SK-N-SH (cell line): Measurements from ENCODE around the gene DLG4. TPM values are rescaled to one million over a fixed set of nuclear protein-coding genes. Genes with fewer than 3 reads are reported as not detected.

Experiments
- CTCF ChIA-PET: fragments of 300-600, 350-600 bp; formaldehyde crosslinking; extraction: SDS; loops from one replicate; lab custom pipeline; 2021; lab: Yijun Ruan, JAX
- POLR2A ChIA-PET: fragments of 350-600 bp; sonication (Branson Sonifier 250); formaldehyde crosslinking; extraction: SDS; loops from one replicate; lab custom pipeline; 2020; ENCODE audit warnings: antibody characterized with exemption, inconsistent platforms; lab: Yijun Ruan, JAX
- DNase-seq: peaks from one replicate; pipeline ENCODE4 v3.0.0; 2012
- H2AFZ ChIP-seq: fragments of 200-600 bp; sonication (generic); 2 replicates; pipeline ENCODE4 v1.8.1; 2016; ENCODE audit warnings: antibody characterized with exemption, mild to moderate bottlenecking, low read depth
- H3F3A ChIP-seq: fragments of 200-600 bp; sonication (generic); replicated peaks from 2 replicates; pipeline ENCODE3; 2016; ENCODE audit warnings: antibody characterized with exemption, mild to moderate bottlenecking; ENCODE audit not compliant: insufficient read depth
- H3K27ac ChIP-seq, 2 experiments: fragments of 200-500 bp in 1 of 2; fragments of 200-600 bp in 1 of 2; sonication (Bioruptor generic) in 1 of 2; sonication (generic), shearing (Covaris generic) in 1 of 2; 2 replicates each; pipeline versions ENCODE4 v1.5.1 to v1.6.1; 2014 to 2016; ENCODE audit warnings: low read depth in 2 of 2, inconsistent platforms in 1 of 2, low read length in 1 of 2, mild to moderate bottlenecking in 1 of 2, mixed read lengths in 1 of 2
- H3K27me3 ChIP-seq: fragments of 200-600 bp; sonication (generic), shearing (Covaris generic); 2 replicates; pipeline ENCODE4 v1.6.1; 2016; ENCODE audit warnings: mixed run types; ENCODE audit not compliant: insufficient read depth
- H3K36me3 ChIP-seq, 2 experiments: fragments of 200-500 bp in 1 of 2; fragments of 200-600 bp in 1 of 2; sonication (Bioruptor generic) in 1 of 2; sonication (generic) in 1 of 2; replicated peaks in 1 of 2; 2 replicates each; pipeline versions ENCODE3 to v1.5.1; 2014 to 2016; ENCODE audit warnings: low read length in 1 of 2, mild to moderate bottlenecking in 1 of 2; ENCODE audit not compliant: insufficient read depth in 2 of 2, control insufficient read depth in 1 of 2
- H3K4me1 ChIP-seq, 2 experiments: fragments of 200-500 bp in 1 of 2; fragments of 200-600 bp in 1 of 2; sonication (Bioruptor generic) in 1 of 2; sonication (generic), shearing (Covaris generic) in 1 of 2; 2 replicates each; pipeline versions ENCODE4 v1.5.1 to v1.6.1; 2014 to 2016; ENCODE audit warnings: low read depth in 1 of 2, low read length in 1 of 2, mixed run types in 1 of 2; ENCODE audit not compliant: insufficient read depth in 2 of 2, control insufficient read depth in 1 of 2
- H3K4me2 ChIP-seq: fragments of 200-600 bp; sonication (generic), shearing (Covaris generic); 2 replicates; pipeline ENCODE4 v1.6.1; 2017; ENCODE audit warnings: mixed run types
- H3K4me3 ChIP-seq, 2 experiments: fragments of 200-500 bp in 1 of 2; fragments of 200-600 bp in 1 of 2; sonication (Bioruptor generic) in 1 of 2; sonication (generic), shearing (Covaris generic) in 1 of 2; 2 replicates each; pipeline versions ENCODE4 v1.5.1 to v1.8.1; 2014 to 2016; ENCODE audit warnings: low read depth in 2 of 2, inconsistent platforms in 1 of 2, low read length in 1 of 2, mild to moderate bottlenecking in 1 of 2, mixed read lengths in 1 of 2, moderate library complexity in 1 of 2
- H3K79me2 ChIP-seq: fragments of 200-600 bp; sonication (generic); 2 replicates; pipeline ENCODE4 v1.8.1; 2017; ENCODE audit warnings: mild to moderate bottlenecking; ENCODE audit not compliant: insufficient read depth
- H3K9ac ChIP-seq: fragments of 200-600 bp; sonication (generic); 2 replicates; pipeline ENCODE4 v1.6.1; 2017; ENCODE audit warnings: mixed run types
- H3K9me2 ChIP-seq: fragments of 200-600 bp; sonication (generic); 2 replicates; pipeline ENCODE4 v1.6.1; 2017; ENCODE audit warnings: mixed run types
- H3K9me3 ChIP-seq: fragments of 200-600 bp; sonication (generic); 2 replicates; pipeline ENCODE4 v1.6.1; 2017; ENCODE audit warnings: mixed run types, mild to moderate bottlenecking, moderate library complexity
- H4K20me1 ChIP-seq: fragments of 200-600 bp; sonication (generic); 2 replicates; pipeline ENCODE4 v1.6.1; 2017; ENCODE audit warnings: mild to moderate bottlenecking, mixed run types; ENCODE audit not compliant: insufficient read depth
- ELF1 ChIP-seq: IDR thresholded peaks from 2 replicates; pipeline ENCODE4 v1.4.0; 2012
- EZH2phosphoT487 ChIP-seq: fragments of 200-600 bp; sonication (generic); IDR thresholded peaks from 2 replicates; pipeline ENCODE4 v1.6.1; 2017; ENCODE audit warnings: low read depth, mixed run types, mild to moderate bottlenecking, antibody characterized with exemption, moderate library complexity, borderline replicate concordance
- FOSL2 ChIP-seq: IDR thresholded peaks from 2 replicates; pipeline ENCODE4 v1.4.0; 2012; ENCODE audit warnings: low read depth, mild to moderate bottlenecking, moderate library complexity, borderline replicate concordance
- FOXM1 ChIP-seq: IDR thresholded peaks from 2 replicates; pipeline ENCODE4 v1.4.0; 2012; ENCODE audit warnings: low read depth, mild to moderate bottlenecking
- NFIC ChIP-seq: IDR thresholded peaks from 2 replicates; pipeline ENCODE4 v1.4.0; 2012; ENCODE audit warnings: borderline replicate concordance
- NRF1 ChIP-seq: IDR thresholded peaks from 2 replicates; pipeline ENCODE4 v1.6.1; 2012; ENCODE audit warnings: low read depth, mild to moderate bottlenecking, low read length
- POLR2AphosphoS5 ChIP-seq: IDR thresholded peaks from 2 replicates; pipeline ENCODE4 v1.6.1; 2012; ENCODE audit warnings: low read depth, low read length
- RCOR1 ChIP-seq: fragments of 150-350 bp; IDR thresholded peaks from 2 replicates; pipeline ENCODE4 v1.6.1; 2017; ENCODE audit warnings: antibody characterized with exemption, low read length
- SIN3A ChIP-seq: IDR thresholded peaks from 2 replicates; pipeline ENCODE4 v1.6.1; 2012; ENCODE audit warnings: low read depth, mild to moderate bottlenecking, low read length, moderate library complexity, borderline replicate concordance
- TCF12 ChIP-seq: IDR thresholded peaks from 2 replicates; pipeline ENCODE4 v1.4.0; 2012
- TEAD4 ChIP-seq: IDR thresholded peaks from 2 replicates; pipeline ENCODE4 v1.4.0; 2012; ENCODE audit warnings: mild to moderate bottlenecking, borderline replicate concordance; ENCODE audit not compliant: insufficient read depth
- YY1 ChIP-seq: IDR thresholded peaks from 2 replicates; pipeline ENCODE4 v1.4.0; 2012; ENCODE audit warnings: low read depth, mild to moderate bottlenecking
- ZBTB33 ChIP-seq: IDR thresholded peaks from 2 replicates; pipeline ENCODE4 v1.4.0; 2012; ENCODE audit warnings: low read depth, borderline replicate concordance
- WGBS: methylation state at CpG from one replicate; pipeline ENCODE4 v1.1.6; 2017; ENCODE audit warnings: low lambda C conversion rate; 5-methylcytosine and 5-hydroxymethylcytosine counted together
- polyA plus RNA-seq, 3 experiments: library from polyadenylated mRNA; depleted of rRNA; stranded (reverse); fragments of >200 nt; gene quantifications; 2 replicates each; pipeline ENCODE4 v1.2.3, GENCODE V29; 2012
- TF ChIP-seq, protein P1 (sequence below): IDR thresholded peaks from 2 replicates; pipeline ENCODE4 v1.6.1; 2012; ENCODE audit warnings: mild to moderate bottlenecking, low read depth, low read length, moderate library complexity
- TF ChIP-seq, protein P2 (sequence below): IDR thresholded peaks from 2 replicates; pipeline ENCODE4; 2012

The DLG4 gene
- polyA plus RNA-seq, 1 of the 3 experiments (the other 2 are of a cell fraction): 30.5 TPM

- TF ChIP-seq ZBTB33: no peak
- no peak for TF ChIP-seq POLR2AphosphoS5
Observed at GRCh38 chr17:7139400-7139799, 80.2 kb downstream of the DLG4 start (continued).

GRCh38 chr17:7138800-7139381 is 80.7 kb downstream of the DLG4 start:
- H2AFZ ChIP-seq: no peak overlapping the region
- no peaks in the 10 kb centered on the region for H4K20me1 ChIP-seq
- H3K4me2 ChIP-seq: no peak overlapping the region
- no peaks in the 10 kb centered on the region for H3F3A ChIP-seq
- 8% methylated on average over 7 of the region's 7 CpGs for WGBS
- no peaks in the 10 kb centered on the region for H3K79me2 ChIP-seq
- H3K4me3 ChIP-seq: no peak overlapping the region
- H3K9ac ChIP-seq: no peak overlapping the region
- H3K9me2 ChIP-seq: no peaks in the 10 kb centered on the region
- H3K4me1 ChIP-seq: no peaks in the 10 kb centered on the region
- ChIA-PET CTCF (interaction anchor here (0.6 to 17.9 kb wide), 8 partner anchors 20 to 157 kb away, joined by 3 to 502 read pairs (median 3); partner anchors contain the start of gene SLC16A11), POLR2A (no interaction called here)
- no peaks in the 10 kb centered on the region for H3K36me3 ChIP-seq
- H3K27me3 ChIP-seq: peaks cover 90% of the 10 kb centered on the region
- no peak overlapping the region for H3K27ac ChIP-seq
- TF ChIP-seq TEAD4: no peak
- no peak for TF ChIP-seq RCOR1
- TF ChIP-seq FOSL2: no peak
- no peak for TF ChIP-seq TCF12
- TF ChIP-seq, all 33 proteins: peak for 0
- H3K9me3 ChIP-seq: no peaks in the 10 kb centered on the region
- DNase-seq: no peak

GRCh38 chr17:7137171-7137943 is 82.3 kb downstream of the DLG4 start:
- no peaks in the 10 kb centered on the region for H4K20me1 ChIP-seq
- no peaks in the 10 kb centered on the region for H3F3A ChIP-seq
- no peak for DNase-seq
- no peaks in the 10 kb centered on the region for H3K4me1 ChIP-seq
- no peak for TF ChIP-seq NRF1
- TF ChIP-seq EZH2phosphoT487: no peak
- TF ChIP-seq POLR2AphosphoS5: no peak
- no peak for TF ChIP-seq FOXM1
- no peak for TF ChIP-seq NFIC
- no peak for TF ChIP-seq TEAD4
- TF ChIP-seq YY1: no peak
- TF ChIP-seq, protein P1, sequence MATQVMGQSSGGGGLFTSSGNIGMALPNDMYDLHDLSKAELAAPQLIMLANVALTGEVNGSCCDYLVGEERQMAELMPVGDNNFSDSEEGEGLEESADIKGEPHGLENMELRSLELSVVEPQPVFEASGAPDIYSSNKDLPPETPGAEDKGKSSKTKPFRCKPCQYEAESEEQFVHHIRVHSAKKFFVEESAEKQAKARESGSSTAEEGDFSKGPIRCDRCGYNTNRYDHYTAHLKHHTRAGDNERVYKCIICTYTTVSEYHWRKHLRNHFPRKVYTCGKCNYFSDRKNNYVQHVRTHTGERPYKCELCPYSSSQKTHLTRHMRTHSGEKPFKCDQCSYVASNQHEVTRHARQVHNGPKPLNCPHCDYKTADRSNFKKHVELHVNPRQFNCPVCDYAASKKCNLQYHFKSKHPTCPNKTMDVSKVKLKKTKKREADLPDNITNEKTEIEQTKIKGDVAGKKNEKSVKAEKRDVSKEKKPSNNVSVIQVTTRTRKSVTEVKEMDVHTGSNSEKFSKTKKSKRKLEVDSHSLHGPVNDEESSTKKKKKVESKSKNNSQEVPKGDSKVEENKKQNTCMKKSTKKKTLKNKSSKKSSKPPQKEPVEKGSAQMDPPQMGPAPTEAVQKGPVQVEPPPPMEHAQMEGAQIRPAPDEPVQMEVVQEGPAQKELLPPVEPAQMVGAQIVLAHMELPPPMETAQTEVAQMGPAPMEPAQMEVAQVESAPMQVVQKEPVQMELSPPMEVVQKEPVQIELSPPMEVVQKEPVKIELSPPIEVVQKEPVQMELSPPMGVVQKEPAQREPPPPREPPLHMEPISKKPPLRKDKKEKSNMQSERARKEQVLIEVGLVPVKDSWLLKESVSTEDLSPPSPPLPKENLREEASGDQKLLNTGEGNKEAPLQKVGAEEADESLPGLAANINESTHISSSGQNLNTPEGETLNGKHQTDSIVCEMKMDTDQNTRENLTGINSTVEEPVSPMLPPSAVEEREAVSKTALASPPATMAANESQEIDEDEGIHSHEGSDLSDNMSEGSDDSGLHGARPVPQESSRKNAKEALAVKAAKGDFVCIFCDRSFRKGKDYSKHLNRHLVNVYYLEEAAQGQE: no peak
- no peak for TF ChIP-seq ELF1
- TF ChIP-seq, protein P2, sequence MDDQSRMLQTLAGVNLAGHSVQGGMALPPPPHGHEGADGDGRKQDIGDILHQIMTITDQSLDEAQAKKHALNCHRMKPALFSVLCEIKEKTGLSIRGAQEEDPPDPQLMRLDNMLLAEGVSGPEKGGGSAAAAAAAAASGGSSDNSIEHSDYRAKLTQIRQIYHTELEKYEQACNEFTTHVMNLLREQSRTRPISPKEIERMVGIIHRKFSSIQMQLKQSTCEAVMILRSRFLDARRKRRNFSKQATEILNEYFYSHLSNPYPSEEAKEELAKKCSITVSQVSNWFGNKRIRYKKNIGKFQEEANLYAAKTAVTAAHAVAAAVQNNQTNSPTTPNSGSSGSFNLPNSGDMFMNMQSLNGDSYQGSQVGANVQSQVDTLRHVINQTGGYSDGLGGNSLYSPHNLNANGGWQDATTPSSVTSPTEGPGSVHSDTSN: no peak
- no peak for TF ChIP-seq SIN3A
- H3K4me2 ChIP-seq: no peak overlapping the region
- H2AFZ ChIP-seq: no peak overlapping the region
- H3K9me3 ChIP-seq: no peaks in the 10 kb centered on the region
- H3K9ac ChIP-seq: no peak overlapping the region
- CTCF ChIA-PET: interaction anchor here (0.6 to 17.9 kb wide), 27 partner anchors 10 to 1520 kb away, joined by 3 to 502 read pairs (median 4); partner anchors contain the start of genes ASGR1, ASGR2, SLC16A11 and SLC16A13
- no peak overlapping the region for H3K27ac ChIP-seq
- no peaks in the 10 kb centered on the region for H3K9me2 ChIP-seq
- POLR2A ChIA-PET: interaction anchor here (1.1 kb wide), 1 partner anchor 86 kb away, joined by 3 read pairs; no protein-coding TSS in a partner anchor
- no peaks in the 10 kb centered on the region for H3K79me2 ChIP-seq
- 10% methylated on average over 13 of the region's 13 CpGs for WGBS
- no peak overlapping the region for H3K4me3 ChIP-seq
- peaks cover 90% of the 10 kb centered on the region for H3K27me3 ChIP-seq
- no peaks in the 10 kb centered on the region for H3K36me3 ChIP-seq
